Activated T-helper 1 cell treated with Interleukin-2 at 50 U/mL for 16 hours (primary cell): ENCODE measurements around the gene FNBP1.

Experiments
- DNase-seq: peaks from one replicate; pipeline ENCODE4 v3.0.0-alpha.2; 2020; ENCODE audit warnings: low read depth

The FNBP1 gene

DNA sequence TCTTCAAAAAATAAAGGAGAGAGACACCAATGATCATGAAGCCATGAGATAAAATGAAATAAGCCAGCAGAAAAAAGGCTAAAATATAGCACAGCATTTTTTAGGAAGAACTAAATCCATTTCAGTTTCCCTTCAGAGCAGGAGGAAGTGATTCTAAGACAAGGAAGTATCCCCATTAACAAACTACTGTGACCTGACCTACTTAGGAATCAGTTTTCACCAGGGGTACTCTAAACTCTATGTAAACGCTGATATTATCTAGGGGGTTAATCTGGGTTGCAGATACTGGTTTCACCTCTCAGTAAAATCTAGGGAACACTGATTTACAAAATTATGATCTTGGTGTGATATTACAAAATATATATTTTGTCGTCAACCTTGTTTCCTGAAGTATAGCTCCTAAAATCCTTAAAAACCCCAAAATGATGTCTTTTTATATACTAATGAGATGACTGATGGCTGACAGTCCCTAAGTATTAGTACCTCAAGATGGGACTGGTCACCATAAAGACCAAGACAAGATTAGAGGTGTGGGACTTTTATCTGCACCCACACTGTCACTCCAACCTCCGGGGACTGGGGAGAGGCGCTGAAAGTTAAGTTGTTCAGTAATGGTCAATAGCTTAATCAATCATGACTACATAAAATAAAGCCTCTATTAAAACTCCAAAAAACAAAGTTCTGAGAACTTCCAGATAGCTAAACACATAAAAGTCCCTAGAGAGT, 2.9 kb upstream of the FNBP1 start:
- no peak for DNase-seq

DNA sequence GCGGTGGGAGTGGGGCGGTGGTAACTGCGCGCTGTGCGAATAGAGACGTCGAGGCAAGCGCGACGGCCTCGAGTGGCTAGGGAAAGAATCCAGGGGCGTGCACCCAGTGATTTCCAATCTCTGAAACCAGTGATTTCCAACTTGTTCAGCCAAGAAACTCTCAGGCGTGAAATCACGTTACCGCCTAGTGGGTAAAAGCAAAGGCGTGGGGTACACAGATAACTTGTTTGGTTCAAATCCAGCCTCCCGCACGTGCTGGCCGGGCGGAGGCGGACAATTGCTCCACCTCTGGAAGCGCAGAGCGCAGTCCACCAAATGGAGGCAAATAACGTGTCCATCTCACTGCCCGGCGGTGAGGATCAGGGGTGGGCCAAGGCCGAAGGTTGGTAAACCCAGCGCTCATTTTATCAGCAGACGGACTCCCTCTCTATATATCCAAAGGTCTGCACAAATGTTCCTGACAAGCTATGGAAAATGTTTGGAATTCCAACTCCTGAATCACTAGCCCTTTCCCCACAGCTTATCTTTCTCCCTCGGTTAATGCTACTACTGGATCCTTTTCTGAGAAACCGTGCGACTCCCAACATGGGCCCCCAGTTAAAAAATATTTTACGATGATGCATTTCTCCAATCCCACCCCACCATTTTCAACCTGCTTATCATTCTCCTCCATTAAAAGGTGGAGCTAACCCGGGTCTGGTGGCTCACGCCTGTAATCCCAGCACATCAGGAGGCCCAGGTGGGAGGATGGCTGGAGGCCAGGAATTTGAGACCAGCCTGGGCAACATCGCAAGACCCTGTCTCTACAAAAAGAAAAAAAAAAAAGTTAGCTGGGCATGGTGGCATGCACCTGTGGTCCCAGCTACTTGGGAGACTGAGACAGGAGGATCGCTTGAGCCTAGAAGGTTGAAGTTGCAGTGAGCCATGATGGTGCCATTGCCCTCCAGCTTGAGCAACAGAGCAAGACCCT, 950 bp upstream of the FNBP1 start:
- no peak for DNase-seq

DNA sequence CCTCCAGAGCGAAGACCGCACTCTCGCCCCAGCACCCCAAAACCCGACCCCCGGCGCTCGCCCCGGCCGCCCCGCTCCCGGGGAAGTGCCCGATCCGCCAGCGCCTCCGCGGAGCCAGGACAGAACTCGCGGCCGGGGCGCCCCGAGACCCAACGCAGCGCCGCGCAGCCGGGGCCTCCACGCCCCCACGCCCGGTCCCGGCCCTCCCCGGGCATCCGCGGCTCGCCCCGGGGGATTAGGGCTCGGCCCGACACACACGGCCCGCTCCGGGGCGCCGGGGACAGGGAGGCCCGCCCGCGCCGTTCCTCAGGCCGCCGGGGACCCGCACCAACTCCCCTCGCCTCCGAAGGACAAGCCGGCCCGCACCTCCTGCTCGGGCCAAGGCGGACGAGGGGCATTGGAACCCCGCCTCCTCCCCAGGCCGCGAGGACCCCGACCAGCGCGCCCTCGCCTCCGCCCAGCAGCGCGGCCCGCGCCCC, 544 bp downstream of the FNBP1 start:
- no peak for DNase-seq

DNA sequence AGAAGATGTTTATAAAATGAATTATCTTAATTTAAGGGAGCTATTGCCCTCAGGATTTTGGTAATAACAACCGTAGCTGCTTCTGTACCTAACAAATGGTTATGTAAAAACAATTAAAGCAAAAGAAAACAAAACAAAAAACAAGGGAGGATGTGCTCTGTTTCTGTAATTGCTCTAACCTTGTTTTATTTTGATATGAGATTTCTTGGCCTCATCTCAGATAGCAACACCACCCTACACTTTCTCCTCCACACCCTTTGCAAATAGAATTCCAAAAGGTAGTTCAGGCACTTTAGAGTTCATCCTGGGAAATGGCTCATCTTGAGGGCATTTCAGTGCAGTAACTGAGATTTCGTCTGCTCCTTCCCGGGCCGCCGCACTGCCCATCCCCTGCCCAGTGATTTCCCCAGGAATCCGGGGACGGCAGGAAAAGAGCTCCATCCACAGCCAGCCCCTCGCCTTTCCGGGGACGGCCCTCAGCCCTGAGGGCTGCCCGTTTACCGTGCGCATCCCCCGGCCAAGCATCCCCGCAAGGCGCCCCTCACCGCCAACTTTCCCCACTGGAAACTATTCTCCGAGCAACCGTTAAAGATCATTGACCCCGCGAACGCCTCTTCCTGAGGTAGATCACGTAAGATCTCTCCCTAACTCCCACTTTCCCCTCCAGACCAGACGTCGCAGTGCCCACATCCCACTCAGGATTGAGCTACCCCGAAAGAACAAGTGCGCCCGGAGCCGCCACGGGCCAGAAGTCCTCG, 1.2 kb downstream of the FNBP1 start:
- DNase-seq = no peak

DNA sequence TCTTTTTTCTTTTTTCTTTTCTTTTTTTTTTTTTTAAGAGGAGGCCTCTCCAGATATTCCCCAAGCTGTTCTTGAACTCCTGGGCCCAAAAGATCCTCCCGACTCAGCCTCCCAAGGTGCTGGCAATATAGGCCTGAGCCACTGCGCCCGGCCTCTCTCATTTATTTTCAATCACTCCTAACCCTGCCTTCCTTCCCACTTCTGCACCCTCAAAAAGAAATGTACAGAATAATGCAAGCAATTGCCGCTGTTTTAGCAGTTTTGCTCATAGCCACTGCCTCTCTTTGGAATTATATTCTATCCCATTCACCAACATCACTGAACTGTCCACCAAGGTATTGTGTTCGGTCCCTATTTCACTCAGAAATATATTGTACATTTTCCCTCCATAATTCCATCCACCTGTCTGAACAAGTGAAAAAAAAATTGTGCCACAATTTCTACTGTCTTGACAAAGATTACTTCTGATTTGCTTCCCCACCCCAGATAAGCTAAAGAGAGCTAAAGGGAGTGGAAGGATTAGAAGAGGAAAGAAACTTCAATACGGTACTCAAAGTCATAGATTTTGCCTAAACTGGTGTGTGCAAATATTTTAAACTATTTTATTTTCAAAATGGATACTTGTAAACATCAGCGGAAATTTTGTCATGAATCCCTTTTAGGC, 1.9 kb downstream of the FNBP1 start:
- no peak for DNase-seq

DNA sequence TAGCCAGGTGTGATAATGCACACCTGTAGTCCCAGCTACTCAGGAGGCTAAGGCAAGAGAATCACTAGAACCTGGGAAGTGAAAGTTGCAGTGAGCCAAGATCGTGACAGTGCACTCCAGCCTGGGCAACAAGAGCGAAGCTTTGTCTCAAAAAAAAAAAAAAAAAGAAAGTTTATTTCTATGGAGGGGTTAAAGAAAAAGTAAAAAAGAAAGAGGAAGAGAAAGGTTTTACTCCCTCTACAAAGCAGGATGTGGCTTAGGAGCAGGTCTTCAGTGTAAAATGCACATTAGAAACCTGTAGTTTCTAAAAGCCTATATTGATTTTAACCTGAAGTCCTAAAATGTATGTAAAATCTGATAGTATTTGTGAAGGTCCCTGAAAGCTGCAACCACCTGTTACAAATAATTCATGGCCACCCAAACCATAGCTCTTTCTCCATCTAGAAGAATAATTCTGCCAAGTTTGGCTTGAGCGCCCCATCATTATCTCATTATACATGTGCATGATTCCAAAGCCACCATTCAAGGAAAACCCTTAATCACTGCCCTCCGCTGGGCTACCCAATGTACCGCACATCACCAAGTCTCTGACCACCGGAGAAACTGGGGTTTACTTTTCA, 3.4 kb downstream of the FNBP1 start:
- DNase-seq = no peak

DNA sequence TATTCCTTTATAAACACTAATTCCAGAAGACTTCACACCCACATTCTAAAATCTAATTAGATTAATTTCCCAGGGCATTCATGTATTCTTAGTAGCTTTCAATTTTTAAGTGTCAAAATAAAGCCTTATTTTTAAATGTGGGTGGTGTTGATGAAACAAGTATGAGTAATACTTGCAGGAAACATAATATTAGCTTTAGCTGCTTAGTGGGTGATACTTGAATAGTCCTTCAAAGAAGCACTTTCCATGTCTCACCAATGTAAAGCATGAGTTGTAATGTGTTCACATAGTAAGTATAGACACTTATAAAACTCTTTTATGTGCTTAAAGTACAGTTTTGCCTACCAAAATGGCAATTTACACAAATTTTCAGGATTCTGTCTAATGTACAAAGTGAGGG, 6.9 kb downstream of the FNBP1 start:
- DNase-seq = no peak

DNA sequence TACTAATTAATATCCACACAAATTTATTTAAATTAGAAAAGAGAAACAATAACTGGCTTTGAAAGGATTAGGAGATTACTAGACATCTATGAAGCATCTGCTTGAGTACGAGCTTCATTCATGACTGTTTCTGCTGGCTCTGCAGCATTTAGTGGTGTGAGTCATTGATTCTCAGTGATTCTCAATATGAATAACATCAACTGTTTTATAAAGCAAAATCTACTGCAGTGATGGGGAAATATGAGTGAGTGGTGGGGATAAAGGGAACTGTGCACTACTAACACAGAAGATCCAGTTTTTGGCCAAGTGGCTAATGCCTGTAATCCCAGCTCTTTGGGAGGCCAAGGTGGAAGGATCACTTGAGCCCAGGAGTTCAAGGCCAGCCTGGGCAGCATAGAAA, 8.4 kb downstream of the FNBP1 start:
- DNase-seq = no peak

DNA sequence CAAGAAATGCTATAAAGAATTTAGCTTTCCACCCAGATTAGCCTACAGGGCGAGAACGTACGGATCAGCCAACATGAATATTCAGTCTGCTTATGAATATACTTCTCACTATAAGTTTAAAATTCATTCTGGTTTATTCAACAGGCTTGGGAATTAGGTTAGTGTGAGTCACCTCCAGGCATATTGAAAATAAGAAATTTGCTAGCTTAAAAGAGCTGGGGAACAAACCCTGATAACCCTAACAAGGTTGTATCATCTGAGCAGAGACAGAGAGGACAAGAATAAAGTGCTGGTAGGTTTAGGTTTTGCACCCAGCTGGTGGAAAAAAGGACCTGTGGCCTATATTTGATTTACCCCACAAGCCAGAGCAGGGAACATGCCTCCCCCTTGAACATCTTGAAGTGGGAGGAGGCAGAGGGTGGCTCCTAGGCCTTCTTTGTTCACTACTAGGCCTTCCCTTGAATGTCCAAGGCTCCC, 12.3 kb downstream of the FNBP1 start:
- no peak for DNase-seq

DNA sequence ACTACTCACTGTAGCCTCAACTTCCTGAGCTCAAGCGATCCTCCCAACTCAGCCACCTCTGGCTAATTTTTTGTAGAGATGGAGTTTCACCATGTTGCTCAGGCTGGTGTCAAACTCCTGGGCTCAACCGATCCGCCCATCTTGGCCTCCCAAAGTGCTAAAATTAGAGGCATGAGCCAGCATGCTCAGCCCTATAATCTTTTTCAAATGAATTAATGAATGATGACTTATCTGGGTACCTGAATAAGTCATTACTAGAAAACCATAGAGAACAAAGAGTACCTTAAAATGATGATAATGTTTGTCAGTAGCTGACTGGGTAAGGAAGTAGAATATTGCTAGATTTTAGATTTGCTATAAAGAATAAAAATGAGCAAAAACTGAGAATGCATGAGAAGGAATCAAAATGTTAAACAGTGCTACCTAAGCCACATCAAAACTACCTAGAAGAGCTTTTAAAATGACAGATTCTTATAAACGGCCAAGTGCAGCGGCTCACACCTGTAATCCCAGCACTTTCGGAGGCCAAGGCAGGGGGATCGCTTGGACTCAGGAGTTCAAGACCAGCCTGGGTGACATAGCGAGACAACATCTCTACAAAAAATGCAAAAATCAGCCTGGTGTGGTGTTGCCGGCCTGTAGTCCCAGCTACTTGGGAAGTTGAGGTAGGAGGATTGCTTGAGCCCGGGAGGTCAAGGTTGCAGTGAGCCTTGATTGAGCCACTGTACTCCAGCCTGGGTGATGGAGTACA, 13.6 kb downstream of the FNBP1 start:
- DNase-seq = no peak

DNA sequence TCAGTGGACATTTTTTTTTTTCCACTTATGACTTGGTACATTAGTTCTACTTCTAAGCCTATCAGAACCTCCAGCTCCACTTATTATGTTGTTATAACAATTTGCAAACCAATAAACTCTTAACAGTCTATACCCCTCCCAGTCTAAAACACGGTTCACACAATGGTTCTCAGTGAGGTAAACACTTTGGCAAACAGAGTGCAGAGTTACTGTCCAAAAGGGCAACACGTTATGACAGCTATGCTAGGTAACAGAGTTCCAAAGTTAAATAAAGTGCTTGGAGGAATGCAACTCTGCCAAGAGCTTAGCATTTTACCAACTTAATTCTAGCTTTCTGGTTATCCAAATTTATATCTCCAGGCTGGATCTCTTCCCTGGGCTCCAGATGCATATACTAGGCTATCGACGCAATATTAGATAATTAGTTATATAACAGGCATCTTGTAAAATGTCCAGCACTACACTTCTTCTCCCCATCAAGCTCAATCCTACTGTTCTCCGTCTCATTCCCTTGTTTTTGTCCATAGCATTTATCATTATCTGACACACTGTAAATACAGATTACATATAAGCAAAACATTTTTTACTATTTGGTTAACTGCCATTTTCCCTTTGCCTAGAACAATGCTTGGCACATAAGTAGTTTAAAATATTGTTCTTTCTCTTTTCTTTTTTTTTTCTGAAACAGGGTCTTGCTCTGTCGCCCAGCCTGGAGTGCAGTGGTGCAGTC, 14.3 kb downstream of the FNBP1 start:
- no peak for DNase-seq

DNA sequence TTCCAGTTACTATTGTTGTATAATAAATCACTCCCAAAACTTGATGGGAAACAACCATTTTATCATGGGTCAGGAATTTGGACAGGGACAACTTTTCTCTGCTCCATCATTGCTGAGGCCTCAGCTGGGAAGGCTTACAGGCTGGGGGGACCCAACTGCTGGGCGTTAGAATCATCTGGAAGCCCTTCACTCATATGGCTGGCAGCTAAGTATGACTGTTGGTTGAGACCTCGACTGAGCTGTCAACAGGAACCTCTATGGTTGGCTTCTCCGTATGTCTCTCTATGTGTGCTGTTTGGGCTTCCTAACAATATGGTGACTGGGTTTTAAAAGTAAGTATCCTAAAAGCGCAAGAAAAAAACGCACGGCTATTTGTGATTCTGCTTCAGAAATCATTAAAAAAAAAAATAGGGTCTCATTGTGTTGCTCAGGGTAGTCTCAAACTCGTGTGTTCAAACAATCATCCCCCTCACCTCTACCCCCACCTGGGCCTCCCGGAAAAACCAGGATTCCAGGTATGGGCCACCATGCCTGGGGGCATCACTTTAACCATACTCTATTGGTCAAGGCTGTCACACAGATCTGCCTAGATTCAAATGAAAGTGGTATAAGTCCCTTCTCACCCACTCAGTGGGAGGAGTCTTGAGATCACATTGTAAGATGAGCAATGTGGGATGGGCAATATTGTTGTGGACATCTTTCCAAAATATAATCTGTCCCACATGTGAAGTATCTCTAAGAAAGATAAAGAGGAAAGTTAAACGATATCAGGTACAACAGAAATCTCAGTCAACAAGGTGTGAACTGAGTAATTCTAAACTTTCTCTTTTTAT, 15.2 kb downstream of the FNBP1 start:
- DNase-seq = no peak

DNA sequence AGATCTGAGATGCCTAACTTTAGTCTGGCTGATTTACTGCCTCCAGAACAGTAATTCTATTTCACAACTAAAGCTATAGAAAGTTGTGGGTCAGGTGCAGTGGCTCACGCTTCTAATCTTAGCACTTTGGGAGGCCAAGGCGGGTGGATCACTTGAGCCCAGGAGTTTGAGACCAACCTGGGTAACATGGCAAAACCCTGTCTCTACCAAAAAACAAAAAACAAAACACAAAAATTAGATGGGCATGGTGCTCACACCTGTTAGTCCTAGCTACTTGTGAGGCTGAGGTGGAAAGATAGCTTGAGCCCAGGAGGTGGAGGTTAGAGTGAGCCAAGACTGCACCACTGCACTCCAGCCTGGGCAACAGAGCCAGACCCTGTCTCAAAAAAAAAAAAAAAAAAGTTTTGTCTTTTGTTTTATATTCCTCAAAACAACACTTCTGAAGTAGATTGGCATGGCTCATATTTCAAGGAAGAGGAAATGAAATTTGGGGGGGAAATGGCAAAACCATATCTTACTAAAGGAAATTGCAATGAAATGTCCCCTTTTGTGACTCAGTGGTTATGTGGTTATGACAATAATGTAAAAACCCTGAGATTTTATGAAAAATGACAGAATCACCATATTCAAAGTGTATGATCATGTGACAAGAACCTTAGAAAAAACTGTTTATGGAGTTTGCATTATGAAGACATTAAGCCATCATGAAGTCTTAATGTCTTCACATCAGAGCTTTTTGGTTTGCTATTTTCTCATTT, 16.2 kb downstream of the FNBP1 start:
- no peak for DNase-seq

DNA sequence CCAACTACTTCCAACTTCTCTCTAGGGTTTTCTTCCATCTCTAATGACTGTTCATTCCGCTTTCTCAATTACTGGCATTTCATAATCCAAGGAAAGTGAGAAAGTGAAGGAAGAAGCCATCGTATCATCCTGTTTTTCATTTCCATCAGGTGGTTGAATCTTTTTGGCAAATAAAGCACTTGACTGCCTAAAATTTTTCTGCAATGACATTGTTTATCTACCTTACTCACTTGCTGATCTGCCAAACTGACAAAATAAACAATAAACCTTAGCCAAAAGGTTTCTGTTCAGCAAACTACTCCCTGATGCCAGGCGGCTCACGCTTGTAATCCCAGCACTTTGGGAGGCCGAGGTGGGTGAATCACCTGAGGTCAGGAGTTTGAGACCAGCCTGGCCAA, 18.4 kb downstream of the FNBP1 start:
- DNase-seq = no peak

DNA sequence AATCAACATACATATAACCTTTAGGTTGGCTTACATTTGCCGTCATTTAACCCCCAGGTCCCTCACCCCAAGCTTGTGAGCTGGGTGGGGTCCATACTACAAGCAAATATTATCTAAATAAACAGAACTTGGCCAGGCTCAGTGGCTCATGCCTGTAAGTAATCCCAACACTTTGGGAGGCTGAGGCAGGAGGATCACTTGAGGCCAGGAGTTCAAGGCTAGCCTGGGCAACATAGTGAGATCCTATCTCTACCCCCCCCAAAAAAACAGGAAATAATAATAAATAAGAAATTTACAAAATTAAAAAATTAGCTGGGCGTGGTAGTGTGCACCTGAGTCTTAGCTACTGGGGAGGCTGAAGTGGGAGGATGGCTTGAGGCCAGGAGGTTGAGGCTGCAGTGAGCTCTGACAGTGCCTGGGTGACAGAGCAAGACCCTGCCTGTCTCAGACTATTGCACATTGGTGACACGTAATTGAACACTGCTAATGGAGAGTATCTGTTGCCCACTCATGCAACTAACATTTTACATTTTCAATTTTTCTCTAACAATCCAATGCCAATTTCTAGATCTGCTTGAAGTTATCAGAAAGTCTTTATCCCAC, 18.9 kb downstream of the FNBP1 start:
- no peak for DNase-seq

DNA sequence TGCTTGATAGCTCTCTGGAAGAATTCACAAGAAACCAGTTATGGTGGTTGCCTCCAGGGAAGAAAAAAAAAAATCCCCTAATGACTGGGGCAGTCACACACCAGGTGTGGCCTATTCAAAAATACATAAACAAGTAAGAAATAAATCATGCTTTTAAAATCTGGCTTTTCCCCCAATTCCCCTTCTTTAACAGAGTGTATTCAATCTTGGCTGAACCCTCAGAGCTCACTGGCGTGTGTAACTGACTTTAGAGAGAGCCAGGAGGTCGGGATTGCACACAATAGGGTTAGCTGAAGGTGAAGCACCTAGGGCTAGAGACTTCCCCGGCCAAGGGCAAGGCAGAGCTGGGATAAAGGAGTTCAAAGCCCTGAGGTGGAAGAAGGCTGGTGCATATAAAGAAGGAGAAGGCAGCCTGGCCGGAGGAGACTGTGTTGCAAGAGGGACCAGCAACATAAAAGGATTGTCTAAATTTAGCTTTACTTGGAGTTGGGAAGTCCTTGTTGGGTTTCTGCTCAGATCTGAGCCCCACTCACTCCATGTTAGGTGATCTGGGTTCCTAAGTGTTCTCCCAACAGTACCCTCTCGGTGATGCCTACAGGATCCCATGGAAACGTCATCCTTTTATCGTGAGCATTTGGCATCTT, 19.7 kb downstream of the FNBP1 start:
- DNase-seq = no peak

DNA sequence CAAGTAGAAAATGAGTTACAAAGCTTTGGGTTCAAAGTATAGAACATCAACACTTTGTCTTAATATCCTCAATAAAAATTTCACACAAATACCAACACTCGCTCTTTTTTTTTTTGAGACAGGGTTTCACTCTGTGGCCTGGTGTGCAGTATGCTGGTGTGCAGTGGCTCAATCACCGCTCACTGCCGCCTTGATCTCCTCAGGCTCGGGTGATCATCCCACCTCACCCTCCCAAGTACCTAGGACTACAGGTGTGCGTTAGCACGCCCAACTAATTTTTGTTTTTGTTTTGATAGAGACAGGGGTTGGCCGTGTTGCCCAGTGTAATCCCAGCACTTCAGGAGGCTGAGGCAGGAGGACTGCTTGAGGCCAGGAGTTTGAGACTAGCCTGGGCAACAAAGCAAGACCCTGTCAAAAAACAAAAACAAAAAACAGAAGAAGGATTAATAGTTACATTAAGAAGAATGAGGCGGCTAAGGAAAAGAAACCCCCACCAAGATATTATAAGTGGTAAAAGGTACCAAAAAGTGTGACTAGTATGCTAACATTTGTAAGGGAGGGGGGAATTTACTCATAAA, 20.3 kb downstream of the FNBP1 start:
- DNase-seq = no peak
